GM18505 (cell line): ENCODE measurements around the gene PAX9.

Experiments
- ATAC-seq: cut with Tn5 transposase; IDR thresholded peaks from one replicate; pipeline ENCODE4 v1.9.1; 2021; ENCODE audit not compliant: unreplicated experiment
- POLR2A ChIP-seq: IDR thresholded peaks from 4 replicates; pipeline ENCODE4 v1.6.1; 2011; ENCODE audit warnings: borderline replicate concordance; ENCODE audit not compliant: insufficient read depth, insufficient read length; ENCODE audit errors: extremely low read depth

Gene PAX9

GRCh38 chr14:36649872-36650650 lies 11.6 kb upstream of the PAX9 start:
- TF ChIP-seq POLR2A: no peak

GRCh38 chr14:36652542-36653201 lies 9.0 kb upstream of the PAX9 start:
- TF ChIP-seq POLR2A: no peak

More at GRCh38 chr14:36649872-36650650, 11.6 kb upstream of the PAX9 start:
- ATAC-seq: no peak

GRCh38 chr14:36653413-36653812 lies 8.2 kb upstream of the PAX9 start:
- no peak for ATAC-seq
- TF ChIP-seq POLR2A: no peak

More at GRCh38 chr14:36652542-36653201, 9.0 kb upstream of the PAX9 start:
- ATAC-seq: no peak

- ATAC-seq: no peak
- no peak for TF ChIP-seq POLR2A
Observed at GRCh38 chr14:36653962-36654793, 7.5 kb upstream of the PAX9 start.

- TF ChIP-seq POLR2A: no peak
- ATAC-seq: no peak
Observed at GRCh38 chr14:36654794-36655381, 6.8 kb upstream of the PAX9 start.

GRCh38 chr14:36655571-36655962 lies 6.1 kb upstream of the PAX9 start:
- TF ChIP-seq POLR2A: no peak
- ATAC-seq: no peak

- no peak for TF ChIP-seq POLR2A
- ATAC-seq: no peak
Observed at GRCh38 chr14:36655963-36656686, 5.5 kb upstream of the PAX9 start.

- ATAC-seq: no peak
- no peak for TF ChIP-seq POLR2A
Observed at GRCh38 chr14:36656687-36657398, 4.8 kb upstream of the PAX9 start.

GRCh38 chr14:36657399-36658122 lies 4.1 kb upstream of the PAX9 start:
- TF ChIP-seq POLR2A: no peak
- ATAC-seq: no peak

- TF ChIP-seq POLR2A: no peak
- no peak for ATAC-seq
Observed at GRCh38 chr14:36658123-36659009, 3.3 kb upstream of the PAX9 start.
